K562 (cell line): Measurements from ENCODE around the gene XIRP1. TPM values are rescaled to one million over a fixed set of nuclear protein-coding genes. Genes with fewer than 3 reads are reported as not detected.

Experiments
- AFF4 ChIP-seq: sonication (generic); formaldehyde crosslinking; IDR thresholded peaks from 2 replicates; pipeline ENCODE4 v1.8.0; 2023; ENCODE audit warnings: mild to moderate bottlenecking, missing genetic modification reagents
- CBFB ChIP-seq: sonication (generic); formaldehyde crosslinking; IDR thresholded peaks from 2 replicates; pipeline ENCODE4 v1.4.0; 2020; ENCODE audit warnings: mild to moderate bottlenecking, missing genetic modification reagents
- ELF1 ChIP-seq: fragments of 200-800 bp; sonication (Bioruptor generic); IDR thresholded peaks from 2 replicates; pipeline ENCODE4 v1.6.1; 2016; ENCODE audit warnings: missing genetic modification characterization, missing compliant biosample characterization
- ETV5 ChIP-seq: sonication (generic); formaldehyde crosslinking; IDR thresholded peaks from 2 replicates; pipeline ENCODE4 v1.4.0; 2020; ENCODE audit warnings: low read depth, mild to moderate bottlenecking, missing genetic modification reagents
- FOXJ3 ChIP-seq: sonication (generic); formaldehyde crosslinking; IDR thresholded peaks from 2 replicates; pipeline ENCODE4 v1.4.0; 2020; ENCODE audit warnings: mild to moderate bottlenecking, missing genetic modification reagents
- FUS ChIP-seq: fragments of 200-400 bp; formaldehyde crosslinking; optimal IDR thresholded peaks from 2 replicates; pipeline ENCODE3; 2017; ENCODE audit warnings: low read depth, low read length
- HDAC2 ChIP-seq: fragments of 450-650 bp; IDR thresholded peaks from 2 replicates; pipeline ENCODE4 v1.6.1; 2016; ENCODE audit warnings: mild to moderate bottlenecking
- HSF4 ChIP-seq: fragments of 250-450 bp; sonication (Bioruptor Pico); IDR thresholded peaks from 2 replicates; pipeline ENCODE4 v2.1.2; 2022; ENCODE audit warnings: mild to moderate bottlenecking, moderate library complexity, borderline replicate concordance
- JUND ChIP-seq, 2 experiments: IDR thresholded peaks; 2 replicates in 1 of 2; 3 replicates in 1 of 2; pipeline ENCODE4 v1.6.1; 2011; ENCODE audit warnings: borderline replicate concordance in 2 of 2, low read depth in 2 of 2, low read length in 2 of 2, improper control_type of control experiment in 1 of 2, missing biosample characterization in 1 of 2, missing genetic modification characterization in 1 of 2, missing genetic modification reagents in 1 of 2
- MAX ChIP-seq: sonication (generic); formaldehyde crosslinking; IDR thresholded peaks from 2 replicates; pipeline ENCODE4 v1.9.0; 2022; ENCODE audit warnings: mild to moderate bottlenecking, missing genetic modification reagents
- NR4A1 ChIP-seq, 2 experiments: fragments of 250-450 bp in 1 of 2; fragments of 450-650 bp in 1 of 2; sonication (Bioruptor Pico) in 1 of 2; IDR thresholded peaks; 2 replicates each; pipeline versions ENCODE4 v1.4.0 to v1.6.1; 2016 to 2020; ENCODE audit warnings: mild to moderate bottlenecking in 2 of 2, missing compliant biosample characterization in 1 of 2, missing genetic modification characterization in 1 of 2, moderate library complexity in 1 of 2
- PHB2 ChIP-seq: fragments of 450-650 bp; IDR thresholded peaks from 2 replicates; pipeline ENCODE4 v1.6.1; 2017; ENCODE audit warnings: low read depth
- RBM25 ChIP-seq: fragments of 200-400 bp; formaldehyde crosslinking; IDR thresholded peaks from 2 replicates; pipeline ENCODE4 v1.6.1; 2018; ENCODE audit warnings: low read length, low read depth, moderate library complexity; ENCODE audit not compliant: severe bottlenecking
- SFPQ ChIP-seq: fragments of 200-400 bp; formaldehyde crosslinking; IDR thresholded peaks from 2 replicates; pipeline ENCODE4 v1.6.1; 2017; ENCODE audit warnings: mild to moderate bottlenecking, low read depth, low read length, moderate library complexity
- SP2 ChIP-seq: IDR thresholded peaks from 2 replicates; pipeline ENCODE4 v1.6.1; 2011; ENCODE audit warnings: mild to moderate bottlenecking, low read depth, low read length, moderate library complexity; ENCODE audit not compliant: poor library complexity, severe bottlenecking; ENCODE audit errors: extremely low read depth
- TCF15 ChIP-seq: fragments of 250-450 bp; sonication (Bioruptor Pico); IDR thresholded peaks from 2 replicates; pipeline ENCODE4 v1.8.0; 2022; ENCODE audit warnings: moderate library complexity, mild to moderate bottlenecking, inconsistent platforms
- TGIF2 ChIP-seq: sonication (generic); formaldehyde crosslinking; IDR thresholded peaks from 2 replicates; pipeline ENCODE4 v1.8.1; 2022; ENCODE audit warnings: mild to moderate bottlenecking, missing genetic modification reagents, moderate library complexity
- ZNF584 ChIP-seq: fragments of 200-800 bp; sonication (Bioruptor generic); IDR thresholded peaks from 2 replicates; pipeline ENCODE4 v1.6.1; 2016; ENCODE audit warnings: low read depth, mild to moderate bottlenecking, missing genetic modification characterization, missing compliant biosample characterization
- ZNF668 ChIP-seq: fragments of 250-450 bp; sonication (Bioruptor Pico); IDR thresholded peaks from 2 replicates; pipeline ENCODE4 v1.8.0; 2022; ENCODE audit warnings: mild to moderate bottlenecking, inconsistent platforms
- polyA plus RNA-seq, 8 experiments: library from polyadenylated mRNA; depleted of rRNA in 4 of 8; stranded (reverse) in 5 of 8; unstranded in 3 of 8; fragments of >200 nt; fragmentation: Nextera tagmentation in 2 of 8; fragmentation: Illumina TruSeq in 1 of 8; extraction: Ambion mirVana in 2 of 8; extraction: Trizol in 1 of 8; gene quantifications; 2 replicates each; pipeline versions ENCODE4 v1.2.1 to v1.2.3, GENCODE V29; 2011 to 2014; ENCODE audit warnings: inconsistent platforms in 1 of 8, missing spikeins in 1 of 8
- total RNA-seq, 7 experiments: library from RNA; depleted of rRNA in 6 of 7; stranded (reverse); fragments of >200 nt in 6 of 7; fragmentation: Illumina TruSeq in 2 of 7; extraction: Trizol in 2 of 7; gene quantifications; 2 replicates each; pipeline versions ENCODE4 v1.2.1 to v1.2.3, GENCODE V29; 2011 to 2021; ENCODE audit warnings: low replicate concordance in 1 of 7

The XIRP1 gene
- total and polyA plus RNA-seq, 9 of the 15 experiments (the other 6 are each of a cell fraction or from before 2014, with no cell fraction given) = 0.03 to 0.27 (median 0.08) TPM; not detected in 3

- TF ChIP-seq SP2 = no peak
- TF ChIP-seq HDAC2 = no peak
- no peak for TF ChIP-seq FOXJ3
- no peak for TF ChIP-seq JUND (IDR thresholded peaks at IDR 0.05; ENCODE audit: borderline replicate concordance, low read depth, low read length)
- no peak; the same call in 2 of the 3 replicates for TF ChIP-seq JUND (tag; IDR thresholded peaks at IDR 0.05; ENCODE audit: borderline replicate concordance, low read depth, low read length)
- TF ChIP-seq ZNF668 (CRISPR knock-in tag) = no peak
- TF ChIP-seq AFF4 (CRISPR knock-in tag) = no peak; the same call in 1 of the 2 replicates
- peak; percentile 82 for TF ChIP-seq RBM25
- TF ChIP-seq FUS = no peak
- TF ChIP-seq PHB2 = no peak
- no peak for TF ChIP-seq TCF15 (CRISPR knock-in tag)
- TF ChIP-seq MAX (CRISPR knock-in tag) = peak; percentile 64; the same call in 1 of the 2 replicates
- 0 out of 2 replicates have a peak, but pooled peaks have one; percentile 82 for TF ChIP-seq NR4A1 (CRISPR knock-in tag; IDR thresholded peaks at IDR 0.05)
- TF ChIP-seq NR4A1 (tag; IDR thresholded peaks at IDR 0.05) = no peak
- no peak for TF ChIP-seq ZNF584 (CRISPR knock-in tag)
- TF ChIP-seq ELF1 (tag) = no peak
- TF ChIP-seq ETV5 = 0 out of 2 replicates have a peak, but pooled peaks have one; percentile 8
- TF ChIP-seq CBFB = peak; percentile 65; the same call in 1 of the 2 replicates
- no peak for TF ChIP-seq SFPQ
- TF ChIP-seq HSF4 (CRISPR knock-in tag) = no peak
- 0 out of 2 replicates have a peak, but pooled peaks have one; percentile 24 for TF ChIP-seq TGIF2 (CRISPR knock-in tag)
These were observed 11.6 kb downstream of the XIRP1 start (continued) for GRCh38 chr3:39180546-39181346.
